Caco-2 (cell line): ENCODE results near the gene CMYA5. TPM values are rescaled to one million over a fixed set of nuclear protein-coding genes. Genes with fewer than 3 reads are reported as not detected.

ENCODE experiments used
- BruUV-seq: library from RNA; stranded (reverse); fragments of 400-500 nt; replicated peaks from 2 replicates; lab custom pipeline; 2021; lab: Mats Ljungman, UMichigan
- CTCF ChIA-PET: fragments of 300-600 bp; sonication (Branson Sonifier 250); formaldehyde crosslinking; loops from one replicate; lab custom pipeline; 2022; ENCODE audit warnings: antibody characterized with exemption; lab: Charles Lee
- POLR2A ChIA-PET: fragments of 300-600 bp; sonication (Branson Sonifier 250); formaldehyde crosslinking; loops from one replicate; lab custom pipeline; 2022; ENCODE audit warnings: antibody characterized with exemption; lab: Charles Lee
- DNase-seq, 2 experiments: peaks; one replicate each; pipeline versions ENCODE4 v3.0.0 to v3.0.0-alpha.2; 2020 to 2022
- H3K27me3 ChIP-seq: replicated peaks from 2 replicates; pipeline ENCODE4 v1.6.0; 2011; ENCODE audit warnings: low read length; ENCODE audit not compliant: control insufficient read depth, insufficient read depth
- H3K36me3 ChIP-seq: 2 replicates; pipeline ENCODE4 v1.5.1; 2011; ENCODE audit warnings: low read length; ENCODE audit not compliant: control insufficient read depth, insufficient read depth
- H3K4me1 ChIP-seq: fragments of 250-450 bp; sonication (Bioruptor Pico); 2 replicates; pipeline ENCODE4 v1.5.1; 2020; ENCODE audit warnings: mild to moderate bottlenecking
- H3K4me3 ChIP-seq: 2 replicates; pipeline ENCODE4 v1.5.1; 2011; ENCODE audit warnings: low read depth, mild to moderate bottlenecking, control low read depth, low read length
- H3K9me3 ChIP-seq: fragments of 250-450 bp; sonication (Bioruptor Pico); 2 replicates; pipeline ENCODE4 v1.5.1; 2020; ENCODE audit warnings: mild to moderate bottlenecking, moderate library complexity
- H3K27ac Mint-ChIP-seq: one replicate; pipeline ENCODE4 v1.8.0; 2022; ENCODE audit warnings: mixed read lengths; ENCODE audit not compliant: unreplicated experiment
- H3K27me3 Mint-ChIP-seq: one replicate; pipeline ENCODE4 v1.8.0; 2022; ENCODE audit warnings: mixed read lengths; ENCODE audit not compliant: insufficient read depth, unreplicated experiment
- H3K36me3 Mint-ChIP-seq: one replicate; pipeline ENCODE4 v1.8.0; 2022; ENCODE audit warnings: mild to moderate bottlenecking, mixed read lengths; ENCODE audit not compliant: insufficient read depth, unreplicated experiment
- H3K4me1 Mint-ChIP-seq: one replicate; pipeline ENCODE4 v1.8.0; 2022; ENCODE audit warnings: low read depth, mixed read lengths; ENCODE audit not compliant: unreplicated experiment
- H3K4me3 Mint-ChIP-seq: one replicate; pipeline ENCODE4 v1.8.0; 2022; ENCODE audit warnings: mild to moderate bottlenecking, moderate library complexity, mixed read lengths; ENCODE audit not compliant: unreplicated experiment
- H3K9me3 Mint-ChIP-seq: one replicate; pipeline ENCODE4 v1.8.0; 2022; ENCODE audit warnings: mixed read lengths; ENCODE audit not compliant: unreplicated experiment
- intact Hi-C: fragments of 100-400 bp; cut with micrococcal nuclease; formaldehyde crosslinking; loops from one replicate; pipeline ENCODE4 v1.10.0; 2022; ENCODE audit not compliant: unreplicated experiment
- total RNA-seq: library from RNA; stranded (reverse); gene quantifications from 2 replicates; pipeline ENCODE4 v1.2.3, GENCODE V29; 2022
- TF ChIP-seq, protein P1 (sequence below), 2 experiments: fragments of 200-600 bp in 1 of 2; IDR thresholded peaks; 1 replicate in 1 of 2; 2 replicates in 1 of 2; pipeline versions ENCODE4 v1.5.1 to v1.8.0; 2011 to 2022; ENCODE audit warnings: antibody characterized with exemption in 1 of 2, control low read depth in 1 of 2, inconsistent platforms in 1 of 2, low read depth in 1 of 2, low read length in 1 of 2, mild to moderate bottlenecking in 1 of 2, moderate library complexity in 1 of 2; ENCODE audit not compliant: insufficient read depth in 1 of 2, severe bottlenecking in 1 of 2, unreplicated experiment in 1 of 2

CMYA5 gene
- total RNA-seq, 1 experiment from 2014 or later: 0.39 TPM

DNA sequence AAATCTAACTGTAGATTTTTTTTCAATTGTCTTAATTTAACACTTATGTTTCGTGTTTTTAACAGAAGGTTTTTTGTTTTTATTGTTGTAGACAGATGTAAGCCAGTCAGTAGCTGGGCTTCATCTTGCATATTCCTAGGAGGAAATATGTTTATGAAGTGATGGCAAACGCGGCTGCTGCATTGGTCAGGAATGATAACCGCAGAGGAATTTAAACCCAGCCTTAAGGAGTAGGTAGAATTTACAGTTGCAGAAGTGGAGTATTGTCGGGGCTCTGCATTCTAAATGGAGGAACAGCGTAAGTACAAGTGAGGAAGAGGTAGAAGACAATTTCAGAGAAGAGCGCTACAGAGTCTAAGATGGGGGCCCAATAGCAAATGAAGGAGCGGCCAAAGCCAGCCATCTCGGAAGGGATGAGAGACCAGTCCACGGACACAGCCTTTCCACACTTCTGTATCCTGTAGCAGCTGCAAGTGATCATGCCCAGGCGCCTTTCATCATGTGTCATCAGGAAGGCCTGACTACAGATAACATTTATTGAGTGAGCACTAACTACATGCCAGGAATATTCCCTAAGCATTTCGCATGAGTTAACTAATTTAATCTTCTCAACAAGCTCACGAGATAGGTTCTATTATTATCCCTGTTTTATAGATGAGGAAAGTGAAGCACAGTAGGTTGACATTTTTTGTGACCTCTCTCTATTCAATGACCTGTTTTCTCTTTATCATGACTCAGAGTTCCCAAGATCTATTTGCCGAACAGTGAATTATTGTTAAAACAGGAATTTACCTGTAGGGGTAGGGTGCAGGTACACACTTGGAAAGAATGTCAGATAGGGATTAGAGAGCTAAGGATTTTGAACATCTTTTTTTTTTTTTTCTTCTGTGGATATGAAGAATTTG is 38.1 kb downstream of the CMYA5 start:
- CTCF ChIA-PET: interaction anchor here (0.7 kb wide), 1 partner anchor 47 kb away, joined by 3 read pairs; no protein-coding TSS in a partner anchor
- Mint-ChIP-seq H3K4me3 (no peak overlapping the region), H3K9me3 (no peaks in the 10 kb centered on the region), H3K27me3 (peaks cover 8% of the 10 kb centered on the region), H3K36me3 (no peaks in the 10 kb centered on the region), H3K4me1 (peaks cover 14% of the 10 kb centered on the region), H3K27ac (peak overlapping the region; percentile 19)
- H3K9me3 ChIP-seq: no peaks in the 10 kb centered on the region
- peak in 1 of 2 experiments; percentile 11 for DNase-seq
- intact Hi-C loops: no loop called here
- H3K27me3 ChIP-seq: no peaks in the 10 kb centered on the region
- no peaks in the 10 kb centered on the region for H3K36me3 ChIP-seq
- H3K4me3 ChIP-seq: no peak overlapping the region
- H3K4me1 ChIP-seq: peaks cover 12% of the 10 kb centered on the region
- TF ChIP-seq, protein P1, sequence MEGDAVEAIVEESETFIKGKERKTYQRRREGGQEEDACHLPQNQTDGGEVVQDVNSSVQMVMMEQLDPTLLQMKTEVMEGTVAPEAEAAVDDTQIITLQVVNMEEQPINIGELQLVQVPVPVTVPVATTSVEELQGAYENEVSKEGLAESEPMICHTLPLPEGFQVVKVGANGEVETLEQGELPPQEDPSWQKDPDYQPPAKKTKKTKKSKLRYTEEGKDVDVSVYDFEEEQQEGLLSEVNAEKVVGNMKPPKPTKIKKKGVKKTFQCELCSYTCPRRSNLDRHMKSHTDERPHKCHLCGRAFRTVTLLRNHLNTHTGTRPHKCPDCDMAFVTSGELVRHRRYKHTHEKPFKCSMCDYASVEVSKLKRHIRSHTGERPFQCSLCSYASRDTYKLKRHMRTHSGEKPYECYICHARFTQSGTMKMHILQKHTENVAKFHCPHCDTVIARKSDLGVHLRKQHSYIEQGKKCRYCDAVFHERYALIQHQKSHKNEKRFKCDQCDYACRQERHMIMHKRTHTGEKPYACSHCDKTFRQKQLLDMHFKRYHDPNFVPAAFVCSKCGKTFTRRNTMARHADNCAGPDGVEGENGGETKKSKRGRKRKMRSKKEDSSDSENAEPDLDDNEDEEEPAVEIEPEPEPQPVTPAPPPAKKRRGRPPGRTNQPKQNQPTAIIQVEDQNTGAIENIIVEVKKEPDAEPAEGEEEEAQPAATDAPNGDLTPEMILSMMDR (IDR thresholded peaks at IDR 0.05; ENCODE audit: insufficient read depth in 1 of 2, low read depth in 1 of 2, low read length in 1 of 2, severe bottlenecking in 1 of 2, unreplicated experiment in 1 of 2): no peak
- no TSS peak for BruUV-seq
- POLR2A ChIA-PET: no interaction called here

DNA sequence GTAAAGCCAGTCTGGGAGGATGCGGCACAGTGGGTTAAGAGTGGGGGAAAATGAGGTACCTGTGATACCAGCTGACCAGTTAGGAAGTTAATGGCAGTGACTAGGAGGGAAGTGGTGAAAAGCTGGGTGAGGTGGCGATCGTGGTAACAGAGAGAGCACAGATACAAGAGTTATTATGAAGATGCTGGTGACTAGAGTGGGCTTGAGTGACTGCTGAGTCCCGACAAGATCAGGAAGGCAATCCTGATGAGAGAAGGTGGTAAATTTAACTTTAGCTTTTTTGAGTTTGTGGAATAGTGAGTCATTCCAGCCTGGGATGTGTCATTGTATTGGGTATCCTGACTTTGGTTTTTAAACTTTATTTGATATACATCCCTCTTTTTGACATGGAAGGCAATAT is 38.8 kb downstream of the CMYA5 start:
- H3K4me1 Mint-ChIP-seq: peaks cover 14% of the 10 kb centered on the region
- no peaks in the 10 kb centered on the region for H3K36me3 Mint-ChIP-seq
- intact Hi-C loops: no loop called here
- Histone ChIP-seq H3K9me3 (no peaks in the 10 kb centered on the region), H3K36me3 (no peaks in the 10 kb centered on the region), H3K27me3 (no peaks in the 10 kb centered on the region), H3K4me3 (no peak overlapping the region), H3K4me1 (peaks cover 12% of the 10 kb centered on the region)
- H3K4me3 Mint-ChIP-seq: no peak overlapping the region
- no peaks in the 10 kb centered on the region for H3K9me3 Mint-ChIP-seq
- ChIA-PET POLR2A (no interaction called here), CTCF (no interaction called here)
- no TSS peak for BruUV-seq
- no peak for DNase-seq
- H3K27me3 Mint-ChIP-seq: peaks cover 8% of the 10 kb centered on the region
- TF ChIP-seq, protein P1 (IDR thresholded peaks at IDR 0.05; ENCODE audit: insufficient read depth in 1 of 2, low read depth in 1 of 2, low read length in 1 of 2, severe bottlenecking in 1 of 2, unreplicated experiment in 1 of 2): no peak
- peak overlapping the region; percentile 19 for H3K27ac Mint-ChIP-seq

DNA sequence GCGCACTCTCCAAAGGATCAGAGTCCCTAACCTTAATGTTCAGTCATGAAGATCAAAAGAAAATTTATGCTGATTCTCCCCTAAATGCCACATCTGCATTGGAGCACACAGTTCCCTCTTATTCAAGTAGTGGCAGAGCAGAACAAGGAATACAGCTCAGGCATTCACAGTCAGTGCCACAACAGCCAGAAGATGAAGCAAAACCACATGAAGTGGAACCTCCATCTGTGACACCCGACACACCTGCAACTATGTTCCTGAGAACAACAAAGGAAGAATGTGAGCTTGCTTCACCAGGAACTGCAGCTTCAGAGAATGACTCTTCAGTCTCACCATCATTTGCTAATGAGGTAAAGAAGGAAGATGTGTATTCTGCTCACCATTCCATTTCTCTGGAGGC is 40.0 kb downstream of the CMYA5 start:
- Histone ChIP-seq H3K27me3 (no peaks in the 10 kb centered on the region), H3K36me3 (no peaks in the 10 kb centered on the region), H3K4me3 (no peak overlapping the region), H3K9me3 (no peaks in the 10 kb centered on the region), H3K4me1 (peaks cover 12% of the 10 kb centered on the region)
- H3K4me3 Mint-ChIP-seq: no peak overlapping the region
- ChIA-PET POLR2A (no interaction called here), CTCF (no interaction called here)
- TF ChIP-seq, protein P1 (IDR thresholded peaks at IDR 0.05; ENCODE audit: insufficient read depth in 1 of 2, low read depth in 1 of 2, low read length in 1 of 2, severe bottlenecking in 1 of 2, unreplicated experiment in 1 of 2): no peak
- DNase-seq: no peak
- H3K4me1 Mint-ChIP-seq: peaks cover 14% of the 10 kb centered on the region
- peaks cover 8% of the 10 kb centered on the region for H3K27me3 Mint-ChIP-seq
- no peak overlapping the region for H3K27ac Mint-ChIP-seq
- intact Hi-C loops: no loop called here
- H3K9me3 Mint-ChIP-seq: no peaks in the 10 kb centered on the region
- no peaks in the 10 kb centered on the region for H3K36me3 Mint-ChIP-seq
- BruUV-seq: no TSS peak
